Measurements from ENCODE around the gene ZNF710.

- TF ChIP-seq TCF7L2 (IDR thresholded peaks at IDR 0.05; ENCODE audit: borderline replicate concordance, extremely low read depth, insufficient read depth, insufficient read length) (no peak), CTCF (IDR thresholded peaks at IDR 0.05 in 2 of 3, conservative IDR thresholded peaks at IDR 0.05 in 1 of 3; ENCODE audit: borderline replicate concordance in 1 of 3, insufficient read depth in 1 of 3, low read depth in 2 of 3, low read length in 2 of 3) (no peak), ZNF274 (IDR thresholded peaks at IDR 0.05; ENCODE audit: low read depth, low read length) (no peak), POLR2A (IDR thresholded peaks at IDR 0.05; ENCODE audit: borderline replicate concordance, extremely low read depth, insufficient read depth, insufficient read length) (no peak), SIN3A (IDR thresholded peaks at IDR 0.05; ENCODE audit: low read depth) (no peak)
Observed at GRCh38 chr15:90047956-90048575, 46.9 kb downstream of the ZNF710 start.
